Esophagus muscularis mucosa (tissue), 4 donors: ENCODE measurements around the gene CDC42EP3.

Experiments used
- CTCF ChIP-seq, 3 experiments: fragments of 200-600 bp in 2 of 3; fragments of 450-650 bp in 1 of 3; sonication (generic) in 2 of 3; IDR thresholded peaks; one replicate each; pipeline ENCODE4 v1.5.1; 2017 to 2019; ENCODE audit warnings: antibody characterized with exemption in 3 of 3, mild to moderate bottlenecking in 2 of 3, moderate library complexity in 1 of 3
- EP300 ChIP-seq: sonication (generic); formaldehyde crosslinking; IDR thresholded peaks from one replicate; pipeline ENCODE4 v1.6.1; 2017; ENCODE audit warnings: antibody characterized with exemption
- POLR2AphosphoS5 ChIP-seq, 2 donors: sonication (generic); formaldehyde crosslinking; IDR thresholded peaks; one replicate each; pipeline ENCODE4 v1.6.1; 2017; ENCODE audit warnings: antibody characterized with exemption in 2 of 2

DNA sequence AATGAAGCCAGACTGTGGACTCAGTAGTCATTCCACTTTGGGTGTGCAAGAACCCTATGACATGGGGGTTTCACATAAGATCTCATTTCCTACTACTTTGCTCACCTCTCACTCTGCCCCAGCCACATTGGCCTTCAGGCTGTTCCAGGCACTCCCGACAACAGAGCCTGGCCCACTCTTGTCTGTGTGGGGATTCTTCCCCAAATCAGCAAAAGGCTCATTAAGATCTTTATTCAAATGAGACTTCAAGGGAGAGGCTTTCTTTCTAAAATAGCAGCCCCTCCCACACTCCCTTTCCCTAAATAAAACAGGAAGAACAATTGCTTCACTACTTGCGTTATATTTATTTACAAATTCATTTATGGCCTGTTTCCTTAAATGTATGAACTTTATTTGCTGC is 3.5 kb upstream of the CDC42EP3 start:
- TF ChIP-seq CTCF (IDR thresholded peaks at IDR 0.05), result no peak
- no peak for TF ChIP-seq EP300
- TF ChIP-seq POLR2AphosphoS5 (IDR thresholded peaks at IDR 0.05), result no peak
